ENCODE data around the gene RPS16.

GRCh38 chr19:39390451-39390750 is 45.3 kb downstream of the RPS16 start:
- TF ChIP-seq POLR2AphosphoS5 (IDR thresholded peaks at IDR 0.05) (no peak), CTCF (IDR thresholded peaks at IDR 0.05) (no peak), POLR2A (IDR thresholded peaks at IDR 0.05) (no peak)

Measured in prostate gland (tissue), 2 donors.